Chondrocyte (in vitro differentiated cells): Measurements from ENCODE around the gene C3orf85. TPM values are rescaled to one million over a fixed set of nuclear protein-coding genes. Genes with fewer than 3 reads are reported as not detected.

Source experiments
- DNase-seq: peaks from one replicate; pipeline ENCODE4 v3.0.0; 2021; ENCODE audit warnings: mixed read lengths, low spot score
- H3K27ac Mint-ChIP-seq: one replicate; pipeline ENCODE4 v1.8.0; 2021; ENCODE audit warnings: mild to moderate bottlenecking, moderate library complexity, mixed read lengths; ENCODE audit not compliant: unreplicated experiment
- H3K27me3 Mint-ChIP-seq: 2 replicates; pipeline ENCODE4 v1.8.0; 2021; ENCODE audit warnings: low read depth, mixed read lengths
- H3K36me3 Mint-ChIP-seq: 2 replicates; pipeline ENCODE4 v1.8.0; 2021; ENCODE audit warnings: low read depth, mixed read lengths
- H3K4me1 Mint-ChIP-seq: 2 replicates; pipeline ENCODE4 v1.8.0; 2021; ENCODE audit warnings: low read depth, mild to moderate bottlenecking, mixed read lengths
- H3K4me3 Mint-ChIP-seq: one replicate; pipeline ENCODE4 v1.8.0; 2021; ENCODE audit warnings: mild to moderate bottlenecking, moderate library complexity, mixed read lengths; ENCODE audit not compliant: unreplicated experiment
- H3K9me3 Mint-ChIP-seq: 2 replicates; pipeline ENCODE4 v1.8.0; 2021; ENCODE audit warnings: low read depth, mixed read lengths
- CTCF ChIP-seq: fragments of 200-600 bp; sonication (generic); IDR thresholded peaks from 2 replicates; pipeline ENCODE4 v1.5.0; 2021; ENCODE audit warnings: antibody characterized with exemption, mild to moderate bottlenecking, moderate library complexity
- long read RNA-seq: library from polyadenylated mRNA; stranded (forward); transcript quantifications from one replicate; pipeline ENCODE4 v2.0.0, GENCODE V29; 2021
- total RNA-seq: library from RNA; stranded (reverse); gene quantifications from 3 replicates; pipeline ENCODE4 v1.2.1, GENCODE V29; 2021

The C3orf85 gene
- not detected in 3 replicates for total RNA-seq
- long read RNA-seq: 0 reads

- TF ChIP-seq CTCF: no peak
- Mint-ChIP-seq H3K36me3 (no peaks in the 10 kb centered on the region), H3K27ac (no peak within 1 kb of the TSS), H3K27me3 (peaks cover 7% of the 10 kb centered on the region), H3K4me1 (no peaks in the 10 kb centered on the region), H3K9me3 (no peaks in the 10 kb centered on the region), H3K4me3 (no peak within 1 kb of the TSS)
- DNase-seq: no peak
Measured at GRCh38 chr3:109136523-109136922, at the start of gene C3orf85. Gene C3orf85, plus strand, starts transcription at chr3:109136719. Its CDS starts 129 bp downstream, at chr3:109136848.

- Mint-ChIP-seq H3K27ac (no peak overlapping the region), H3K9me3 (no peaks in the 10 kb centered on the region), H3K4me3 (no peak overlapping the region), H3K36me3 (no peaks in the 10 kb centered on the region), H3K27me3 (peaks cover 26% of the 10 kb centered on the region), H3K4me1 (no peaks in the 10 kb centered on the region)
- no peak for TF ChIP-seq CTCF
- DNase-seq: no peak
Measured at GRCh38 chr3:109089265-109089664, 47.3 kb upstream of the C3orf85 start.

- peaks cover 17% of the 10 kb centered on the region for H3K27me3 Mint-ChIP-seq
- no peaks in the 10 kb centered on the region for H3K9me3 Mint-ChIP-seq
- no peak overlapping the region for H3K4me3 Mint-ChIP-seq
- no peak overlapping the region for H3K27ac Mint-ChIP-seq
- H3K36me3 Mint-ChIP-seq: no peaks in the 10 kb centered on the region
- DNase-seq: no peak
- no peaks in the 10 kb centered on the region for H3K4me1 Mint-ChIP-seq
- no peak for TF ChIP-seq CTCF
Measured at GRCh38 chr3:109091846-109092245, 44.7 kb upstream of the C3orf85 start.

- TF ChIP-seq CTCF: no peak
Measured at GRCh38 chr3:109093561-109093960, 43.0 kb upstream of the C3orf85 start.

GRCh38 chr3:109095166-109095565, 41.4 kb upstream of the C3orf85 start:
- Mint-ChIP-seq H3K36me3 (no peaks in the 10 kb centered on the region), H3K4me1 (no peaks in the 10 kb centered on the region), H3K27me3 (peaks cover 7% of the 10 kb centered on the region), H3K27ac (no peak overlapping the region), H3K4me3 (no peak overlapping the region), H3K9me3 (no peaks in the 10 kb centered on the region)
- DNase-seq: no peak
- no peak for TF ChIP-seq CTCF

More at GRCh38 chr3:109093561-109093960, 43.0 kb upstream of the C3orf85 start:
- no peaks in the 10 kb centered on the region for H3K36me3 Mint-ChIP-seq
- no peak overlapping the region for H3K27ac Mint-ChIP-seq
- no peaks in the 10 kb centered on the region for H3K4me1 Mint-ChIP-seq
- peaks cover 7% of the 10 kb centered on the region for H3K27me3 Mint-ChIP-seq
- DNase-seq: no peak
- no peaks in the 10 kb centered on the region for H3K9me3 Mint-ChIP-seq
- no peak overlapping the region for H3K4me3 Mint-ChIP-seq
